ENCODE data around the gene PROB1.

The PROB1 gene

DNA sequence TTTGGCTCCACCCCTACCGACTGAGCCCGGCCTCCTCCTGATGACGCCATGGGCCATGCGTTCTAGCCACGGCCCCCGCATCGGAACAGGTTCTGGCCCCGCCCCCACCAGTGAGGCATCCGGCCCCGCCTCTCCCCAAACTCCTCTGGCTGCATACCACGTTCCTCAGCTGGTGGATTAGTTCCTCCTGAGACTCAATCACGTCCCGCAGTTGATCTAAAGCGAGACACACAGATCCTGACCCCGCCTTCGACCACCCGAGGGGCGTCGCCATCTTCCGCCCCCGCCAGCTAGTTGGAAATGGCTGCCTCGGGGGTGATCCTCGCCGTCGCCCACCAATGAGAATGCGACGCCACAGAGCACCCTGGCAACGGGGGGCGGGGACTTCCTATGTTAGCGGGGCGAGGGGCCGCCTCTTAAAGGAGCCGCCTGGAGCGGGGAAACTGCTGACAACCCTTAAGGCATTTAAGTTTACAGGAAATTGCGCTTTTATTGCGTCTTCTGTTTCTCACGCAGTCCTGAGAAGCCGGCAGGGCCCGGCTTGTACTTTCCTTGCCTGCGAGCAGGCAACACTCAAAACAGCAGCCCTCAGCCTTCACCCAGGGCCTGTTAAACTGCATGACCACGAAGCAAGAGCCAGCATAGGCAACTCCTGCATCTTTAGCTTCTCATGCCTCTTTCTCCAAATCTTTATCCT lies 9.0 kb upstream of the PROB1 start, which contains the start of gene SPATA24:
SPATA24 (minus strand) TSS at position 303 of the 697 bp plus-strand sequence; CDS start at position 274, 29 bp downstream.
- peak; percentile 99 for DNase-seq (ENCODE audit: low spot score)

DNA sequence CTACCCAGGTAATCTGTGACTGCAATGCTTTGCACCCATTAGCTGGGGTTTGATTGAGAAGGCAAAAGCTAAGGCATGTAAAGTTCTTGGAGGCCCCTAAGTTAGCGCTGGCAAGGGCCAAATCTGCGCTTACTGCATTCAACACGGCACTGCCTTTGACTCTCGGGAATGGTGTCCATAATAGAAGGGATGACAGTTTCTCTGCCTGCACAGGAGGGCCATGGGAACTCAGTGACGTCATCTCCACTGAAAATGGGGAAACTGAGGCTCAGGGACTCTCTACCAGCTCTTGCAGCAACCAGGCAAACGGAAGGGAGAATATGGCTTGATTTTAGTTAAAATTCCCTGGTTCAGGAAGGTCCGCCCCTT lies 8.5 kb upstream of the PROB1 start:
- ChIA-PET CTCF (interaction anchor here (1.0 kb wide), 1 partner anchor 98 kb away, joined by 3 read pairs; no protein-coding TSS in a partner anchor), POLR2A (ENCODE audit: low non-redundant PET) (interaction anchor here (1.1 to 1.6 kb wide), 2 partner anchors 12 to 42 kb away, joined by 3 to 6 read pairs; no protein-coding TSS in a partner anchor)
- peak overlapping the region; percentile 95 for H3K27ac ChIP-seq
- no peak for DNase-seq (ENCODE audit: low spot score)
- TF ChIP-seq, protein P1, sequence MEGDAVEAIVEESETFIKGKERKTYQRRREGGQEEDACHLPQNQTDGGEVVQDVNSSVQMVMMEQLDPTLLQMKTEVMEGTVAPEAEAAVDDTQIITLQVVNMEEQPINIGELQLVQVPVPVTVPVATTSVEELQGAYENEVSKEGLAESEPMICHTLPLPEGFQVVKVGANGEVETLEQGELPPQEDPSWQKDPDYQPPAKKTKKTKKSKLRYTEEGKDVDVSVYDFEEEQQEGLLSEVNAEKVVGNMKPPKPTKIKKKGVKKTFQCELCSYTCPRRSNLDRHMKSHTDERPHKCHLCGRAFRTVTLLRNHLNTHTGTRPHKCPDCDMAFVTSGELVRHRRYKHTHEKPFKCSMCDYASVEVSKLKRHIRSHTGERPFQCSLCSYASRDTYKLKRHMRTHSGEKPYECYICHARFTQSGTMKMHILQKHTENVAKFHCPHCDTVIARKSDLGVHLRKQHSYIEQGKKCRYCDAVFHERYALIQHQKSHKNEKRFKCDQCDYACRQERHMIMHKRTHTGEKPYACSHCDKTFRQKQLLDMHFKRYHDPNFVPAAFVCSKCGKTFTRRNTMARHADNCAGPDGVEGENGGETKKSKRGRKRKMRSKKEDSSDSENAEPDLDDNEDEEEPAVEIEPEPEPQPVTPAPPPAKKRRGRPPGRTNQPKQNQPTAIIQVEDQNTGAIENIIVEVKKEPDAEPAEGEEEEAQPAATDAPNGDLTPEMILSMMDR (conservative IDR thresholded peaks at IDR 0.05; ENCODE audit: low read depth), result no peak

More for the DNA sequence above, 9.0 kb upstream of the PROB1 start, which contains the start of gene SPATA24:
- ChIA-PET POLR2A (ENCODE audit: low non-redundant PET) (interaction anchor here (0.6 to 1.6 kb wide), 3 partner anchors 12 to 123 kb away, joined by 3 to 6 read pairs (median 6); no protein-coding TSS in a partner anchor), CTCF (interaction anchor here (0.7 kb wide), 1 partner anchor 19 kb away, joined by 3 read pairs; no protein-coding TSS in a partner anchor)
- H3K27ac ChIP-seq, result peak within 1 kb of the TSS; percentile 95
- TF ChIP-seq, protein P1 (conservative IDR thresholded peaks at IDR 0.05; ENCODE audit: low read depth), result no peak

DNA sequence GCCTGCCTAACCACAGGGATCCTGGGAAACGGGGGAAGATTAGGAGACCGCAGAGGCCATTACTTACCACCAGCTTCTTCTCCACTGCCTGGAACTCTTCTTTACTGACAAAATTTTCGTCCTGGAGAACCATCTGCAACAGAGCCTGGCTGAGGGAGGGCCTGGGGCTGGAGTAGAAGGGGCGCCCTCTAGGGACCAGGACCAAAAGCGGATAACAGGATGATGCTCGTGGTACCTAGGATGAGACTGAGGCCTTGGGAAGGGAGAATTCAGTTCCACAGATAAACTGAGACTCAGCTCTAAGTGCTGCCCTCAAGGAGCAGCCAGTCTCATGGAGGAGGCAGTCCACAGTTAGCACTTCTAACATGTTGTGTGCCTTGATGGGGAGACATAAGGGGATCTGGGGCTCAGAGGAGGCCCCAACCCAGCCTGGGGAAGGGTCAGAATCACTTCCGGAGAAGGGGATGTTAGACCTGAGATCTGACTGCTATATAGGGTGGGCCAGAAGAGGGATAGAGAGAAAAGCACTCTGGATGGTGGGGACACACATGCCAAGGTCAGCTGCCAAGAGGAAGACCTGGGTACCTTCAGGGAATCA lies 7.8 kb upstream of the PROB1 start:
- no peak for DNase-seq (ENCODE audit: low spot score)
- H3K27ac ChIP-seq, result peak overlapping the region; percentile 95
- ChIA-PET CTCF (interaction anchor here (1.0 kb wide), 1 partner anchor 97 kb away, joined by 3 read pairs; no protein-coding TSS in a partner anchor), POLR2A (ENCODE audit: low non-redundant PET) (interaction anchor here (1.6 kb wide), 1 partner anchor 13 kb away, joined by 6 read pairs; no protein-coding TSS in a partner anchor)
- TF ChIP-seq, protein P1 (conservative IDR thresholded peaks at IDR 0.05; ENCODE audit: low read depth), result no peak; the same call in 1 of the 2 replicates

DNA sequence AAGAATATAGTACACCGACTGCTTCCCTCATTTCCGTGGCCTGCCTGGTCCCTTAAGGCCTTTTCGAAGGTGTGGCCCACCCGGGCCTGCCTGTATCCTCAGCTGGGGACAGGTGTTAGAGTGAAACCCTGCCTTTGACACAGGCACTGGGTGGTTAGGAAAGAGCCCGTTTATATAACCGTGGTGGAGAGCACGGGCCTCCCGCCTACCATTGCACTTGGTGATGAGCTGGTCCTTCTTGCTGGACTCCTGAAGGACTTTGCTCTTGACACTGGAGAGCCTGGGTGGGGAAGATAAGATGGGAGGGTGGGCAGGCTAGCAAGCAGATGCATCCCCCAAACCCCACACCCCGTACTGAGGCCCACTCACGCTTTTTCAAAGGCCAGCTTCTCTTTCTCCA lies 6.6 kb upstream of the PROB1 start:
- DNase-seq (ENCODE audit: low spot score), result no peak
- TF ChIP-seq, protein P1 (conservative IDR thresholded peaks at IDR 0.05; ENCODE audit: low read depth), result no peak
- ChIA-PET POLR2A (ENCODE audit: low non-redundant PET) (interaction anchor here (0.7 to 0.8 kb wide), 2 partner anchors 33 to 579 kb away, joined by 3 read pairs; no protein-coding TSS in a partner anchor), CTCF (interaction anchor here (1.0 kb wide), 1 partner anchor 72 kb away, joined by 3 read pairs; no protein-coding TSS in a partner anchor)
- H3K27ac ChIP-seq, result peak overlapping the region; percentile 95; the same call in 1 of the 2 replicates

DNA sequence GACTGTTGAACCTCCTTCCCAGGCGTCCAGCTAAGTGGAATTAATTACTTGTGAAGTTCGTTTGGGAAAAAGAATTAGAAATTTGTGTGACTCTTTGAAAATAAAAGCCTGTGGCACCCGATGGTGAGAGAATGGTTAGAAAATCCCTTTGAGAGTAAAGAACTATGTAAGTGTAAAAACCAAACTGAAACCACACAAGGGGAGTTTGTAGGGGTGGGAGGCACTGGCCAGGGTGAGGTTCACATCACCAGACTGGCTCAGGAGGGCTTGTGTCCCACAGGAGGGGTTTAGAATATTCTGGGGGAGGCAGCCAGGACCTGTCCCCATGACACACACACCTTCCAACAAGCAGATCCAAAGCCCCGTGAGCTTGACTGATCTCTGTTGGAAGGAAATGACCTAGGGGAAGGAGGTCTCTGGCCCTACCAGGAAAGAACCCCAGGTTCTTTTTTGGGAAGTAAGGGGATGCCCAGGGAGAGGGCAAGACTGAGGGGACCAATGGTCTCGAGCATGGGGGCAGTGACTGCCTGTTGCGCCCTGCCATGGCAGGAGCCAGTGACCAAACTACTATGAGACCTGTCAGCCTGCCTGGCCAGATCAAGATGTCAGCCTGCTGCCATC lies 4.7 kb upstream of the PROB1 start:
- ChIA-PET CTCF (no interaction called here), POLR2A (ENCODE audit: low non-redundant PET) (no interaction called here)
- no peak for DNase-seq (ENCODE audit: low spot score)
- TF ChIP-seq, protein P1 (conservative IDR thresholded peaks at IDR 0.05; ENCODE audit: low read depth), result no peak
- no peak overlapping the region for H3K27ac ChIP-seq

DNA sequence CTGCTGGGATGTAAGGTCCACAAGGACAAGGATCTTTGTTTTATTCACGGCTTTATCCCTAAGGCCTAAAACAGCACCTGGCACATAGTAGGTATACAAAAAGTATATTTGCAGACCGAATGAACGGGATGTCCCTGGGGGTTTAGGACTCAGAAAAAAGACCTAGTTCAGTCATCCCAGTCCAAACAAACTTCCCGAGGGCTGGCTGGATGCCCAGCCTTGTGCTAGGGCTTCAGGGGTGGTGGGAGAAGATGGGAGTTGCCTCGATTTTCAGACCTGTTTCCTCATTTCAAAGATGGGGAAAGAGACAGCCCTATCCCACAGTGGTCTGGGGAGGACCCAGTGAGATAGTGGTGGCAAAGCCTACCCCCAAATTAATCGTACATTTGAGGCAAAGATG lies 3.0 kb upstream of the PROB1 start:
- DNase-seq (ENCODE audit: low spot score), result no peak
- TF ChIP-seq, protein P1 (conservative IDR thresholded peaks at IDR 0.05; ENCODE audit: low read depth), result no peak
- ChIA-PET POLR2A (ENCODE audit: low non-redundant PET) (no interaction called here), CTCF (no interaction called here)
- H3K27ac ChIP-seq, result no peak overlapping the region; the same call in 1 of the 2 replicates
